ENCODE results near the gene TGM1. TPM values are rescaled to one million over a fixed set of nuclear protein-coding genes. Genes with fewer than 3 reads are reported as not detected.

TGM1 gene
- total RNA-seq, 1 experiment from 2014 or later = 1.6 TPM

Other genes starting within 250 kb of the TGM1 start
- gene CARMIL3, start 211.2 kb downstream of the TGM1 start, total RNA-seq (2022; extraction: Qiagen RNA extraction) = 0.25 to 0.62 TPM (median 0.54 TPM) in 5 replicates
- 0.15 to 0.17 TPM in 2 of 5 replicates, not detected in the others for gene CPNE6, start 191.6 kb downstream of the TGM1 start, total RNA-seq (2022; extraction: Qiagen RNA extraction)
- 18.3 to 21.2 TPM (median 19.7 TPM) in 5 replicates for gene PCK2, start 168.9 kb downstream of the TGM1 start, total RNA-seq (2022; extraction: Qiagen RNA extraction)
- gene DCAF11, start 148.4 kb downstream of the TGM1 start, total RNA-seq (2022; extraction: Qiagen RNA extraction) = 19.6 to 26.7 TPM (median 20.6 TPM) in 5 replicates
- 0.59 to 0.94 TPM (median 0.69 TPM) in 5 replicates for gene NRL, start 148.2 kb downstream of the TGM1 start, total RNA-seq (2022; extraction: Qiagen RNA extraction)
- 0.13 to 0.18 TPM (median 0.14 TPM) in 3 of 5 replicates, not detected in the others for gene FITM1, start 132.5 kb downstream of the TGM1 start, total RNA-seq (2022; extraction: Qiagen RNA extraction)
- gene PSME1, start 127.0 kb downstream of the TGM1 start, total RNA-seq (2022; extraction: Qiagen RNA extraction) = 159 to 189 TPM (median 167 TPM) in 5 replicates
- 46.8 to 61.3 TPM (median 57.0 TPM) in 5 replicates for gene EMC9, start 121.6 kb downstream of the TGM1 start, total RNA-seq (2022; extraction: Qiagen RNA extraction)
- 143 to 202 TPM (median 162 TPM) in 5 replicates for gene PSME2, start 116.6 kb downstream of the TGM1 start, total RNA-seq (2022; extraction: Qiagen RNA extraction)
- 23.2 to 36.4 TPM (median 28.7 TPM) in 5 replicates for gene RNF31, start 115.7 kb downstream of the TGM1 start, total RNA-seq (2022; extraction: Qiagen RNA extraction)
- 15.5 to 20.2 TPM (median 17.9 TPM) in 5 replicates for gene IRF9, start 101.9 kb downstream of the TGM1 start, total RNA-seq (2022; extraction: Qiagen RNA extraction)
- 2.6 to 5.9 TPM (median 4.3 TPM) in 5 replicates for gene REC8, start 91.1 kb downstream of the TGM1 start, total RNA-seq (2022; extraction: Qiagen RNA extraction)
- gene IPO4, start 74.4 kb downstream of the TGM1 start, total RNA-seq (2022; extraction: Qiagen RNA extraction) = 74.1 to 86.9 TPM (median 75.7 TPM) in 5 replicates
- 61.4 to 81.2 TPM (median 65.5 TPM) in 5 replicates for gene TM9SF1, start 67.7 kb downstream of the TGM1 start, total RNA-seq (2022; extraction: Qiagen RNA extraction)
- not detected in 5 replicates for gene TSSK4, start 57.5 kb downstream of the TGM1 start, total RNA-seq (2022; extraction: Qiagen RNA extraction)
- gene CHMP4A, start 49.7 kb downstream of the TGM1 start, total RNA-seq (2022; extraction: Qiagen RNA extraction) = 77.5 to 105 TPM (median 83.7 TPM) in 5 replicates
- 28.0 to 33.9 TPM (median 32.1 TPM) in 5 replicates for gene MDP1, start 47.1 kb downstream of the TGM1 start, total RNA-seq (2022; extraction: Qiagen RNA extraction)
- gene NEDD8, start 30.8 kb downstream of the TGM1 start, total RNA-seq (2022; extraction: Qiagen RNA extraction) = 411 to 486 TPM (median 455 TPM) in 5 replicates
- gene GMPR2, start 30.2 kb downstream of the TGM1 start, total RNA-seq (2022; extraction: Qiagen RNA extraction) = 53.0 to 66.2 TPM (median 59.0 TPM) in 5 replicates
- gene TINF2, start 20.6 kb downstream of the TGM1 start, total RNA-seq (2022; extraction: Qiagen RNA extraction) = 32.1 to 38.5 TPM (median 37.3 TPM) in 5 replicates
- gene RABGGTA, start 8.4 kb upstream of the TGM1 start, total RNA-seq (2022; extraction: Qiagen RNA extraction) = 15.6 to 18.0 TPM (median 17.0 TPM) in 5 replicates
- 9.8 to 11.5 TPM (median 11.2 TPM) in 5 replicates for gene DHRS1, start 36.6 kb upstream of the TGM1 start, total RNA-seq (2022; extraction: Qiagen RNA extraction)
- 13.0 to 18.8 TPM (median 16.2 TPM) in 5 replicates for gene NOP9, start 36.7 kb upstream of the TGM1 start, total RNA-seq (2022; extraction: Qiagen RNA extraction)
- gene CIDEB, start 44.8 kb upstream of the TGM1 start, total RNA-seq (2022; extraction: Qiagen RNA extraction) = 0.13 to 0.22 TPM (median 0.22 TPM) in 5 replicates
- 3.0 to 4.9 TPM (median 3.8 TPM) in 5 replicates for gene LTB4R2, start 47.0 kb upstream of the TGM1 start, total RNA-seq (2022; extraction: Qiagen RNA extraction)
- 3.8 to 5.9 TPM (median 5.5 TPM) in 5 replicates for gene LTB4R, start 48.3 kb upstream of the TGM1 start, total RNA-seq (2022; extraction: Qiagen RNA extraction)
- not detected in 5 replicates for gene ADCY4, start 71.9 kb upstream of the TGM1 start, total RNA-seq (2022; extraction: Qiagen RNA extraction)
- gene RIPK3, start 76.8 kb upstream of the TGM1 start, total RNA-seq (2022; extraction: Qiagen RNA extraction) = not detected in 5 replicates
- 0.10 to 0.31 TPM (median 0.15 TPM) in 4 of 5 replicates, not detected in the other for gene NFATC4, start 105.0 kb upstream of the TGM1 start, total RNA-seq (2022; extraction: Qiagen RNA extraction)
- 0.22 to 0.50 TPM (median 0.36 TPM) in 5 replicates for gene NYNRIN, start 135.8 kb upstream of the TGM1 start, total RNA-seq (2022; extraction: Qiagen RNA extraction)
- gene CBLN3, start 166.5 kb upstream of the TGM1 start, total RNA-seq (2022; extraction: Qiagen RNA extraction) = 0.97 to 1.3 TPM (median 1.2 TPM) in 5 replicates
- 22.5 to 30.4 TPM (median 25.8 TPM) in 5 replicates for gene KHNYN, start 166.8 kb upstream of the TGM1 start, total RNA-seq (2022; extraction: Qiagen RNA extraction)
- 40.1 to 54.9 TPM (median 49.1 TPM) in 5 replicates for gene SDR39U1, start 179.6 kb upstream of the TGM1 start, total RNA-seq (2022; extraction: Qiagen RNA extraction)
- gene CMA1, start 245.1 kb upstream of the TGM1 start, total RNA-seq (2022; extraction: Qiagen RNA extraction) = not detected in 5 replicates